Measurements from ENCODE around the gene FYCO1.

The FYCO1 gene

GRCh38 chr3:45957586-45957985, 38.0 kb downstream of the FYCO1 start:
- no peak for DNase-seq (ENCODE audit: low read depth, low spot score)
- no peak overlapping the region for H3K4me3 ChIP-seq (ENCODE audit: low read depth, low read length)
- in situ Hi-C loops (cut with HindIII; ENCODE audit: low sequenced_read_pairs): no loop called here
- no peak for TF ChIP-seq CTCF (IDR thresholded peaks at IDR 0.05; ENCODE audit: low read depth, low read length)

GRCh38 chr3:45955706-45956105, 39.9 kb downstream of the FYCO1 start:
- DNase-seq (ENCODE audit: low read depth, low spot score): no peak
- TF ChIP-seq CTCF (IDR thresholded peaks at IDR 0.05; ENCODE audit: low read depth, low read length): no peak
- H3K4me3 ChIP-seq (ENCODE audit: low read depth, low read length): no peak overlapping the region
- in situ Hi-C loops (cut with HindIII; ENCODE audit: low sequenced_read_pairs): no loop called here

- no peak for DNase-seq (ENCODE audit: low read depth, low spot score)
- TF ChIP-seq CTCF (IDR thresholded peaks at IDR 0.05; ENCODE audit: low read depth, low read length): no peak
- in situ Hi-C loops (cut with HindIII; ENCODE audit: low sequenced_read_pairs): no loop called here
- no peak overlapping the region for H3K4me3 ChIP-seq (ENCODE audit: low read depth, low read length)
Observed at GRCh38 chr3:45955017-45955647, 40.5 kb downstream of the FYCO1 start.

GRCh38 chr3:45954306-45954705, 41.3 kb downstream of the FYCO1 start:
- no peak for DNase-seq (ENCODE audit: low read depth, low spot score)
- no peak for TF ChIP-seq CTCF (IDR thresholded peaks at IDR 0.05; ENCODE audit: low read depth, low read length)
- in situ Hi-C loops (cut with HindIII; ENCODE audit: low sequenced_read_pairs): no loop called here
- no peak overlapping the region for H3K4me3 ChIP-seq (ENCODE audit: low read depth, low read length)

GRCh38 chr3:45953536-45953935, 42.1 kb downstream of the FYCO1 start:
- H3K4me3 ChIP-seq (ENCODE audit: low read depth, low read length): no peak overlapping the region
- TF ChIP-seq CTCF (IDR thresholded peaks at IDR 0.05; ENCODE audit: low read depth, low read length): no peak
- in situ Hi-C loops (cut with HindIII; ENCODE audit: low sequenced_read_pairs): no loop called here
- DNase-seq (ENCODE audit: low read depth, low spot score): no peak

- in situ Hi-C loops (cut with HindIII; ENCODE audit: low sequenced_read_pairs): no loop called here
- no peak overlapping the region for H3K4me3 ChIP-seq (ENCODE audit: low read depth, low read length)
- TF ChIP-seq CTCF (IDR thresholded peaks at IDR 0.05; ENCODE audit: low read depth, low read length): no peak
- DNase-seq (ENCODE audit: low read depth, low spot score): no peak
Observed at GRCh38 chr3:45952456-45952855, 43.2 kb downstream of the FYCO1 start.

- in situ Hi-C loops (cut with HindIII; ENCODE audit: low sequenced_read_pairs): no loop called here
- H3K4me3 ChIP-seq (ENCODE audit: low read depth, low read length): no peak overlapping the region
- TF ChIP-seq CTCF (IDR thresholded peaks at IDR 0.05; ENCODE audit: low read depth, low read length): no peak
- DNase-seq (ENCODE audit: low read depth, low spot score): no peak
Observed at GRCh38 chr3:45951946-45952345, 43.7 kb downstream of the FYCO1 start.

All from astrocyte of the spinal cord (primary cell).